Measurements from ENCODE around the gene GALP.
A peak's percentile ranks its signal among the peaks of the same experiment; 100 is the strongest.
"Not testable (repeated sequence)": the region's sequence is repeated elsewhere in the genome, so short reads cannot be mapped to it uniquely, and the experiment has no call there.

Gene GALP

GRCh38 chr19:56218961-56219360 lies 43.2 kb downstream of the GALP start:
- H3K79me2 ChIP-seq (ENCODE audit: insufficient read depth, low read length) = no peaks in the 10 kb centered on the region
- H3K36me3 ChIP-seq (ENCODE audit: insufficient read depth, low read length) = peaks cover 10% of the 10 kb centered on the region; the same call in 1 of the 2 replicates
- H2AFZ ChIP-seq (ENCODE audit: low read length) = no peak overlapping the region
- no peak overlapping the region for H3K4me2 ChIP-seq (ENCODE audit: low read depth, low read length, poor library complexity, severe bottlenecking)
- H3K4me1 ChIP-seq (ENCODE audit: insufficient read depth, low read length, poor library complexity, severe bottlenecking) = no peaks in the 10 kb centered on the region
- no peaks in the 10 kb centered on the region for H3K27me3 ChIP-seq (ENCODE audit: insufficient read depth, low read length, poor library complexity, severe bottlenecking)
- TF ChIP-seq CTCF (conservative IDR thresholded peaks at IDR 0.05; ENCODE audit: low read length) (no peak), EZH2phosphoT487 (IDR thresholded peaks at IDR 0.05; ENCODE audit: borderline replicate concordance) (no peak)
- H4K20me1 ChIP-seq (ENCODE audit: insufficient read depth, low read length, poor library complexity, severe bottlenecking) = no peaks in the 10 kb centered on the region
- H3K9me2 ChIP-seq (replicated peaks; ENCODE audit: low read depth, low read length) = no peaks in the 10 kb centered on the region
- H3F3A ChIP-seq (ENCODE audit: low read depth) = no peaks in the 10 kb centered on the region
- no peak overlapping the region for H3K9ac ChIP-seq (ENCODE audit: low read depth, low read length, poor library complexity, severe bottlenecking)
- no peaks in the 10 kb centered on the region for H3K9me3 ChIP-seq (ENCODE audit: insufficient read depth, low read depth, low read length)
- no peak overlapping the region for H3K4me3 ChIP-seq (ENCODE audit: low read length, poor library complexity, severe bottlenecking)

- H3K9me2 ChIP-seq (replicated peaks; ENCODE audit: low read depth, low read length); H3K36me3 ChIP-seq (ENCODE audit: insufficient read depth, low read length); H3F3A ChIP-seq (ENCODE audit: low read depth); H4K20me1 ChIP-seq (ENCODE audit: insufficient read depth, low read length, poor library complexity, severe bottlenecking); H3K4me1 ChIP-seq (ENCODE audit: insufficient read depth, low read length, poor library complexity, severe bottlenecking); H3K27me3 ChIP-seq (ENCODE audit: insufficient read depth, low read length, poor library complexity, severe bottlenecking); H3K4me2 ChIP-seq (ENCODE audit: low read depth, low read length, poor library complexity, severe bottlenecking); H3K9ac ChIP-seq (ENCODE audit: low read depth, low read length, poor library complexity, severe bottlenecking); H3K9me3 ChIP-seq (ENCODE audit: insufficient read depth, low read depth, low read length); H3K79me2 ChIP-seq (ENCODE audit: insufficient read depth, low read length); H3K4me3 ChIP-seq (ENCODE audit: low read length, poor library complexity, severe bottlenecking); H2AFZ ChIP-seq (ENCODE audit: low read length): not testable (repeated sequence)
- TF ChIP-seq CTCF (conservative IDR thresholded peaks at IDR 0.05; ENCODE audit: low read length) = peak; percentile 43
Measured at GRCh38 chr19:56221442-56221841, 45.6 kb downstream of the GALP start.

GRCh38 chr19:56221851-56222250 lies 46.0 kb downstream of the GALP start:
- Histone ChIP-seq H2AFZ (ENCODE audit: low read length) (no peak overlapping the region), H3K36me3 (ENCODE audit: insufficient read depth, low read length) (peaks cover 10% of the 10 kb centered on the region; the same call in 1 of the 2 replicates), H4K20me1 (ENCODE audit: insufficient read depth, low read length, poor library complexity, severe bottlenecking) (no peaks in the 10 kb centered on the region), H3K9me2 (replicated peaks; ENCODE audit: low read depth, low read length) (no peaks in the 10 kb centered on the region), H3F3A (ENCODE audit: low read depth) (no peaks in the 10 kb centered on the region), H3K27me3 (ENCODE audit: insufficient read depth, low read length, poor library complexity, severe bottlenecking) (no peaks in the 10 kb centered on the region), H3K9me3 (ENCODE audit: insufficient read depth, low read depth, low read length) (no peaks in the 10 kb centered on the region), H3K79me2 (ENCODE audit: insufficient read depth, low read length) (no peaks in the 10 kb centered on the region), H3K4me2 (ENCODE audit: low read depth, low read length, poor library complexity, severe bottlenecking) (no peak overlapping the region), H3K4me1 (ENCODE audit: insufficient read depth, low read length, poor library complexity, severe bottlenecking) (no peaks in the 10 kb centered on the region), H3K9ac (ENCODE audit: low read depth, low read length, poor library complexity, severe bottlenecking) (no peak overlapping the region), H3K4me3 (ENCODE audit: low read length, poor library complexity, severe bottlenecking) (no peak overlapping the region)
- no peak for TF ChIP-seq EZH2phosphoT487 (IDR thresholded peaks at IDR 0.05; ENCODE audit: borderline replicate concordance)
- peak; percentile 16; the same call in 1 of the 2 replicates for TF ChIP-seq CTCF (conservative IDR thresholded peaks at IDR 0.05; ENCODE audit: low read length)

Measured in Loucy (cell line).